HG03175 (cell line): ENCODE data around the gene NDST1.
"Not testable (repeated sequence)": the region's sequence is repeated elsewhere in the genome, so short reads cannot be mapped to it uniquely, and the experiment has no call there.

ENCODE experiments used
- ATAC-seq: cut with Tn5 transposase; IDR thresholded peaks from one replicate; pipeline ENCODE4 v1.9.1; 2021; ENCODE audit warnings: mild to moderate bottlenecking, moderate library complexity; ENCODE audit not compliant: unreplicated experiment

The NDST1 gene

GRCh38 chr5:150507474-150508276, at the start of gene NDST1:
Gene NDST1, plus strand, starts transcription at chr5:150508131. Its CDS starts 13,124 bp downstream, at chr5:150521255.
- ATAC-seq, result no peak

DNA sequence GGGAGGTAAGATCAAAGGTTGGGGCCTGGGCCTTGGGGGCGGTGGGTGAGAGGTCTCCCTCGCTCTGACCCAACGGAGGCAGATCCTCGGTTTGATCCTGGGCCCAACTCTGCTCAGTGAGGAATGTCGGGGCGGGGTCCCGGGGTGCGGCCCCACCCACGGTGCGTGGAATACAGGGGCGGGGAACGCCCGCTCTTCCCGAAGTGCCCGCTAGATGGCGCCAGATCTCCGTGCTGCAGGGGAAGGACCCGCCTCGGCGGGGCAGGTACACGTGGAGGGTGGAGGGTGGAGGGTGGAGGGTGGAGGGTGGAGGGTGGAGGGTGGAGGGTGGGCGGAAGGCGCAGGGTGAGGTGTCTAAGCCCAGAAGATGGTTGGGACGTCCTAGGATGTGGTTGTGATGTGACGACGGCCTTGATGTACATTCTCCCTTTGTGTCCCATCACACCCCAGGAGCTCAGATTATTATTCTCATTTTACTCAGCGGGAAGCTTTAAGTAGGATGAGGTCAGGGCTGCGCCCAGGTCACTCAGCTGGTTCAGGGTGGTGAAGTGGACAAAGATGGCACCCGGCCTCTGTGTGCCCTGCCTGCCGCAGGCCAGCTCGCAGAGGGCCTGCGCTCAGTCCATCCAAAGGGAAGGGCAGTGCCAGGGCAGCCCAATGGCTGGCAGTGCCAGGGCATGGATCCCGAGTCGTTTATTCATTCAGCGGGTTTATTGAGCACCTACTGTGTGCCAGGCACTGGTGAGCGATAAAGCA, 49.0 kb upstream of the NDST1 start:
- peak; percentile 66 for ATAC-seq

GRCh38 chr5:150460781-150461180, 47.1 kb upstream of the NDST1 start:
- no peak for ATAC-seq

GRCh38 chr5:150461231-150461630, 46.7 kb upstream of the NDST1 start:
- peak; percentile 86 for ATAC-seq

DNA sequence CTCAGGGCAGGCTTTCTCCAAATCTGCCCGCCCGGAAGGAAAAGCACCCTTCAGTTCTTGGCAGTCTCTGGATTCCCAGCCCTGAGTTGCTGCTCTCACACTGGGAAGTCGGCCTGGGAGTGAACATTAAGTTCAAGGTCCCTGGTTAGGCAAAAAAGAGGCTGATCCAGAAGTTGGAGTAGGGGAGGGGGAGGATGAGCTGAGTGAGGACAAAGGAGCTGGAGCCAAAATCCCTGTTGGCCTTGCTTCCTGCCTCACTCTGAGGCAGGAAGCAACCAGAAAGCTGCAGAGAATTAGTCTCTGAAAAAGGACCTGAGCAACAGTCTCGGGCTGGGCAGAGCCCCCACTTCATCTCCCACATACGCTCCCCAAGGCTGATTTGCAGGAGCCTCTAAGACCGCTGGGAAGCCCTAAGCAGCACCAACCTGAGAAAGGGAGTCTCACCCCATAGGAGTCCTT, 43.3 kb upstream of the NDST1 start:
- ATAC-seq, result no peak

GRCh38 chr5:150465927-150466326, 42.0 kb upstream of the NDST1 start:
- no peak for ATAC-seq

DNA sequence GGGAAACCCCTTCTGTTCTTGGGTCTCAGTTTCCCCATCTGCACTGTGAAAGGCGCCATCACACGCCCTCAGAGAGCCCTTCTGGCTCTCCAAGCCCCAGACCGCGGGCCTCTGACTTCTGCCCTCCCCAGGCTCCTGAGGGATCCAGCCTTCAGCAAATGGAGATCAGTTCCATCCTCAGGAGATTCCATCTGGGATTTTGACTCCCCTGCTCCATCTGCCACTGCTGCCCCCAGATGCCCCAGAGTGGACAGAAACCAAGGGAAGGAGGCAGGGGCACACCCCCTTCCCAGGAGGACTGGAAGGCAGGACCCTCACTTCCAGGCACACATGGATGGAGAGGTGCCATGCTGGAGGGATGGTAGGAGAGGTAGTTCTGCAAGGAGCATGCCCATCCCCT, 39.7 kb upstream of the NDST1 start:
- ATAC-seq, result no peak

DNA sequence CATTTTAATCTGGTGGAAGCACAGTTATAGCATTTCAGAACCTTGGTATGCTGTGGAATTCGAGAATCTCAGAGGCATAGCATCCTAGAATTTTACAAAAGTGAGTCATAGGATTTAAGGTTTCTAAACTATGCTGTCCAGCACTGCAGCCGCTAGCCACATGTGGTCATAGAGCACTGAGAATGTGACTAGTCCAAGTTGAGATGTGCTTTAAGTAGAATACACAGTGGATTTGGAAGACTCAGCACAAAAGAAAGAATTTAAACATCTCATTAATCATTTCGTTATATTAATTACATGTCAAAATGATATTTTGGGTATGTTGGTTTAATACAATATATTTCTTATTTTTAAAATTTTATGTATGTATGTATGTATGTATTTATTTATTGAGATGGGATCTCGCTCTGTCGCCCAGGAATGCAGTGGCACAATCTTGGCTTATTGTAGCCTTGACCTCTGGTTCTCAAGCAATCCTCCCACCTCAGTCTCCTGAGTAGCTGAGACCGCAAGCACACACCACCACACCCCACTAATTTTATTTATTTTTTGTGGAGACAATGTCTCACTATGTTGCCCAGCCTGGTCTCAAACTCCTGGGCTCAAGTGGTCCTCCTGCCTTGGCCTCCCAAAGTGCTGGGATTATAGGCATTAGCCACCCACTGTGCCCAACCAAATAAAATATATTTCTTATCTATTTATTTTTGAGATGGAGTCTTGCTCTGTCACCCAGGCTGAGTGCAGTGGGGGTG, 38.0 kb upstream of the NDST1 start:
- no peak for ATAC-seq

- ATAC-seq, result no peak
These were observed 34.1 kb upstream of the NDST1 start for GRCh38 chr5:150473673-150474358.

- ATAC-seq, result not testable (repeated sequence)
These were observed 31.4 kb upstream of the NDST1 start for GRCh38 chr5:150476568-150476967.

DNA sequence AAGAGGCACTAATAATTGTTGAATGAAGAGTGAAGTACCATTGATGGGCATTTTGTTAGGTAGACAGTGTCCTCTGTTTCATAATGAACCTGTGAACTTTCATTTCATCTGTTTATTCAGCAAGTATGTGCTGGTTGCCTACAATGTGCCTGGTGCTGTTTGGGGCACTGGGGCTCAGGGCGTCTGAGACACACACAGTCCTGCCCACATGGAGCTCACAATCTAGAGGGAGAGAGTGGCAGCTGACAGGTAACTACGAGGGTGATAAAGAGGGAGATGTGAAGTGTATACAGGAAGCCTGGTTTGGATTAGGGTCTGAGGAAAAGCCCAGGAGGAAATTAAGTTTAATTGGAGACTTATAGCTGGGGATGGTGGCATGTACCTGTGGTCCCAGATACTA, 28.5 kb upstream of the NDST1 start:
- no peak for ATAC-seq

- no peak for ATAC-seq
These were observed 26.3 kb upstream of the NDST1 start for GRCh38 chr5:150481708-150481965.

DNA sequence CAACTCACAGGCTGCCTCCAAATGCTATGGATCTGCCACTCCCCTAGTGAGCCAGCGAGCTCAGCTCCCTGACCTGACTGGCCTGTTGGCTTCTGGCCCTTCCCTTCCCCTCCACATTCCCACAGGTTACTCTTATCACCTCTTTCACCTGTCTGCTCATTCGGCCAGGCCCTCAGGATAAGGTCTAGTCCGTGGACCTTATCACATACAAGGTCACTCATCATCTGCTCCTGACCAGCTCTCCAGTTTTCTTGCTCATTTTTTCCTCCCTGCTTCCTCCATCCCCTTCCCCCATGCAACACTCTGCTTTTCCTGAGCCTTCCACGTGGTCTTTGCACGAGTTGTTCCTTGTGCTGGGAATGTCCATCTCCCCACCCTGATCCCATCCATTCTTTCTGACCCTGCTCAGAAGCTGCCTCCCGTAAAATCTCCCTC, 25.9 kb upstream of the NDST1 start:
- no peak for ATAC-seq

DNA sequence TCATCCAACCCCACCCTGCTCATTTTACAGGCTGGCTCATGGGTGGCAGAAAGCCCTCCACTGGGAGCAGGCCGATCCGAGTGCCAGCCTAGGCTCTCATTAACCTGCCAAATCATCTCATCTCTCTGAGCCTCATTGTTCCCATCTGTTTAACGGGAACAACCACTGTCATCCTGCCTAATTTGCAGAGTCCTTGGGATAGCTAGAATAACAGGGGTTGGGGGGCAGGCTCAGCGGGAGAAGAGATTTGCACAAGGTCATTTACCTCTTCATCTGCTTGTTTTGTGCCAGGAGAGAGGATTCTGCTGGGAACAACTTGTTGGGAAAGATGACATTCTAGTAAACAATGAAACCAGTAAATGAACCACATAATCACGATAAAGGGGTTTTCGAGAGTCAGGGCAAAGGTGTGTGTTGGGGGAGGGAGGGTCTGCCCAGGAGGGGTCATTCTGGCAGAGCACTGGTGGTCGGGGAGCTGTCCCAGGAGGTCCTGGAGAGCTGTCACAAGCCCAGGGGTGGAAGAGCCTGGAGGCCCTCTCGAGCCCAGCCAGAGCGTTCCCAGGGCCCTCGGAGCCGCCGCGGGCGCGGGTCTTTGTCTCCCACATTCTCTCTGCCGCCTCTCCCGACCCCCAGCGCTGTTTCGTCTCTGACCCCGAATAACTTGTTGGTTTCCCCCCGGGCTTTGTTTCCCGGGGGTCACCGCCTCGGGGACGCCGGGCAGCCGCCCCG, 22.8 kb upstream of the NDST1 start:
- ATAC-seq, result no peak

DNA sequence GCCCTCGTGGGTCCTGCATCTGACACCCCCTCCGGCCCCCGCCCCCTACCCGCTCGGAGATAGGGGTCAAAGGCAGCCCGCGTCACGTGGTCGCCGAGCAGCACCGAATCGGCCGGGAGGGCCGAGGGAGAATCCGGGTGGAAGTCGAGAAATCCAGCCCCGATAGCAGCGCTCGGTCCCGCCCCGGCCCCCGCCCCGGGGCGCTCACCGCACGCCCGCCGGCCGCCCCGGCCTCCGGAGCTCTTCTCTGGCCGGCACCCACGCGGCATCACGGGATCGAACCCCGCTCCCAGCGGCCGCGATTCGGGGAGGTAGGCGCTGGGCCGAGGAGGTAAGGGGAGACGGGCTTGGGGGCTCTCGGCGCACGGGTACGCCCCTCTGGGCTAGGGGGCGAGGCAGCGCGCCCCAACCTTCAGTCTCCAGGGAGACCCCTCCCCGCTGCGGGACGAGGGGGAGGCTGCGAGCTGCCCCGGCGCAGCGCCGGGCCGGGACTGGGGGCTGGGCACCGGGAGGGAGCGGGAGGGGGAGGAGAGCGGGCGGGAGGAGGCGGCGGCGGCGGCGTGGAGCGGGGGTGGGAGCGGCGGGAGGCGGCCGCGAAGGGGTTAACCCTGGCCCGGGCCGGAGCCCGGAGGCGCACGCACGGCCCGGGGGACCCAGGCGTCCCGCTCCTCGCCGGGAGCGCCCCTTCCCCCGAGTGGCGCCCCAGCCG, 22.1 kb upstream of the NDST1 start:
- ATAC-seq, result no peak

GRCh38 chr5:150486402-150487198, 21.3 kb upstream of the NDST1 start:
- no peak for ATAC-seq

DNA sequence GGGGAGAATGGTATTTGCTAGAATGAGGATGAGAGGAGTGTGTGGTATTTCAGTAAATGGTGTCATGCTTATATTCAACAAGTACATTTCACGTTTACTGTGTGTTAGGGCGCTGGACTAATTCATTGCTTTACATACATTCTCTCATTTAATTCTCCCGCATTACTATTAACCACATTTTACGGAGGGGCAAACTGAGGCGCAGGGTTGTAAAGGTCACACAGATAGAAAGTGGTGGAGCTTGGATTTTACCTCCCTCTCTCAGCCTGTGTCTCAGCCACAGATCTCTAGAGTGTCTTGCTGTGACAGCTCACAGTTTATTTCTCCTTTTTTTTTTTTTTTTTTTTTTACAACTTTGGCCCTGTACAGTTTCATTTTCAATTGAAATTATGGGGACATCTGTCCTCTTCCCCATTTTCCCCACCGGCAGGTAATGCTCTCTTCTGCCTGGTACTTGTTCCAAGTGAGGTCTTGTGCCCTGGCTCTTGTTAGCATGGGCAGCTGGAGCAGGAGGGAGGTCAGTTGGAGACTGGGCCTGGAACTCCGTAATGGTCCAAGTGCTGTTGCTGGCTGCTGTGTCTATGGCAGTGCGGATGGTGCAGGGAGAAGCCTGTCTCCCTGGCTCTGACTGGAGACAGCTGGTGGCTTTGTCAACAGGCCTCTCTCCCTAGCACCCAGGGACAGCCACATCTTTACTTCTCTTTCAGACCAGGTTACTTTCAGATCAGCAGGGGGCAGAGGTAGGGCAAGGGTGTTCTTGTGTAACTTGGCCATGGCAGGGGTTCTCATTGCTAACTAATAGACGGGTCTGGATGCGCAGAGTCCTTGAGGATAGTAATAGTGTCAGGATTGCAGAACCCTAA, 20.5 kb upstream of the NDST1 start:
- peak; percentile 21 for ATAC-seq
